ENCODE measurements around the gene UBAC1.
"Not testable (repeated sequence)": the region's sequence is repeated elsewhere in the genome, so short reads cannot be mapped to it uniquely, and the experiment has no call there.

The UBAC1 gene

GRCh38 chr9:135943604-135944003 is 17.6 kb downstream of the UBAC1 start:
- not testable (repeated sequence) for DNase-seq (ENCODE audit: low read depth in 1 of 2, low spot score in 1 of 2)

GRCh38 chr9:135941288-135941995 is 19.7 kb downstream of the UBAC1 start:
- DNase-seq (ENCODE audit: low read depth in 1 of 2, low spot score in 1 of 2): no peak

- DNase-seq (ENCODE audit: low read depth in 1 of 2, low spot score in 1 of 2): no peak
These were observed 21.6 kb downstream of the UBAC1 start for GRCh38 chr9:135939351-135940265.

GRCh38 chr9:135937521-135938489 is 23.4 kb downstream of the UBAC1 start:
- no peak for DNase-seq (ENCODE audit: low read depth in 1 of 2, low spot score in 1 of 2)

- no peak for DNase-seq (ENCODE audit: low read depth in 1 of 2, low spot score in 1 of 2)
These were observed 28.1 kb downstream of the UBAC1 start for GRCh38 chr9:135933114-135933513.

DNA sequence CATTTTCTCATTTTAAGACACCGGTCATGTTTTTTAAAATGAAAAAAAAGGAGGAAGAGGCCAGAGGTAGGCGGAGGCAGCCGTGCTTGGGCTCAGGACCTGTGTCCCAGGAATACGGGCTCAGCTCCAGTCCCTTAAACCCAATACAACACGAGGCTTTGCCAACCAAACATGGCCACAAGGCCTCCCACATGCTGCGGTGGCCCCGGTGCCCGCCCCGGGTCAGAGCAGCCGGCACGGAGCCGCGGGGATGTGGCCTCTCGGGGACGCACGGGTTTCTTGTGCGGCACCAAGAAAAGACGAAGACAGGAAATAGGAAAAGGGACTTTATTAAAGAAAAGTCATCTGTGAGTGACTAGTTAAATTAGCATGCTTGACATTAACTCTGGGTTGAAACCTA is 28.5 kb downstream of the UBAC1 start:
- no peak for DNase-seq (ENCODE audit: low read depth in 1 of 2, low spot score in 1 of 2)

- DNase-seq (ENCODE audit: low read depth in 1 of 2, low spot score in 1 of 2): no peak
These were observed 29.8 kb downstream of the UBAC1 start for GRCh38 chr9:135931349-135931820.

DNA sequence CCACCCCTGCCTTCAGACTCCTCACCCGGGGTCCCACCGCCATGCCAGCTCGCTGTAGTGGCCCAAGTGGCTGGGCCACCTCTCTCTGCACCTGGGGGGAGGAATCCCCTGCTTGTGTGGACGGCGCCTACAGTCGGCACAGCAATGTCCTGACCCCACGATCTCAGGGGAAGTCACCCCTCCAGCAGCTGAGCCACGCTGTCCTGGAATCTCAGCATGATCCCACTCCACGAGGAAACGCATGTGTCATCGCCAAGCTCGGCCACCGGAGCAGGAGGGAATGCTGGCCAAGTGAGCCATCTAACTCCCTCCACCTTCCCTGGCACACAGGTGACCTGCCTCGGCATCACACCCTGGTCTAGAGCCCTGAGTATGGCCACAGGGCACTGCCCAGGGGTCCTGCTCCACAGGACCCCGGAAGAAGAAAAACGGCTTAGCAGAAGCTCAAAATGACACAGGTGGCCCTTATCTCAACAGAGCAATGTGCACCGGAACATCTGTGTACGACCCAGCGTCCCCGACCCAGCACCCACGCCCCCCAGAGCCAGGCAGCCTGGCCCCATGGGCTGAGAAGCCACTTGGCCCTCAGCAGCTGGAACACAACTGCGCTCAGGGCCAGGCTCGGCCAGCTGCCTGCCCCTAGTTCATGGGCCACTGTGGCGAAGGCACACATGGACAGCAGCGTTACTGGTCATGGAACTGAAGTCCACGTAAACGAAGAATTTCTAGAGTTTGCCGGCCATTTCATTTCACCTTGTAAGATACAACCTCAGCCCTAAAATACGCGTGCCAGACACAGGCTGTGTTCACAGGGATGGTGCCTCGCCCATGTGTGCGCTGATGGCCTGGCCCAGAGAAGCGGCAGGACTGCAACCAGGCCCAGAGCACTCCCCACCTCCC is 30.5 kb downstream of the UBAC1 start:
- DNase-seq (ENCODE audit: low read depth in 1 of 2, low spot score in 1 of 2): no peak

DNA sequence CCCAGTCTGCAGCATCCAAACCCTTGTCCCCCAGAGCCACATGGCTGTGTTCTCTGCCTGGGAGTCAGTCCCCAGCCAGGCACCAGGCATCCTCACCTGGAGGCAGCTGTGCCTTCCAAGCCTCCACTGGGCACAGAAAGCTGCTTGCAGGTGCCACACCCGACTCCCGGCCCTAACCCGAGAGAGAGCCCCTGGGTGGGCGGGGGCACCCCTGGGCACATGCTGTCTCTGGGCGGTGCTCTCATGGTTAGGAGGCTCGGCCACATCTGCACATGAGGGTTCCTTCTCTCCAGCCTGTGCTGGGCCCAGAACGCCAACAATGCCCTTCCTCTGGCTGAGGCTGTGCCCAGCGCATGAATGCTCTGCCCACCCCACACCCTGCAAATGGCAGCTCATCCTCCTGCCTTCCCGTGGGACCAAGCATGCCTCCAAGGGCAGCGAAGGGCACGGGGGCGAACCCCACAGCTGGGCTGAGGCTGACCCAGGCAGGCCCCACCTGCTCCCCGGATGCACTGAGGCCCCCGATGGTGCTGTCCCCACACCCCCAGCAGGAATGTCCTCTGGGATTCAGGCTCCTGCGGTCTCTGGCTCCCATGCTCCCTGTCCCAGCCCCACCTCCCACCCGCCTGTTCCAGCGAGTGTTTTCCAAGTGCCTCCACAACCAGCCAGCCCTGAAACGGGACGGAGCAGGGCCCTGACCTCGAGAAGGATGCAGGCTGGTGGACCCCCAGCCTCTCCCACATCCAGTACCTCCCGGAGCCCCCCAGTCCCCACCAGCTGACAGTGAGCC is 31.3 kb downstream of the UBAC1 start:
- no peak for DNase-seq (ENCODE audit: low read depth in 1 of 2, low spot score in 1 of 2)

DNA sequence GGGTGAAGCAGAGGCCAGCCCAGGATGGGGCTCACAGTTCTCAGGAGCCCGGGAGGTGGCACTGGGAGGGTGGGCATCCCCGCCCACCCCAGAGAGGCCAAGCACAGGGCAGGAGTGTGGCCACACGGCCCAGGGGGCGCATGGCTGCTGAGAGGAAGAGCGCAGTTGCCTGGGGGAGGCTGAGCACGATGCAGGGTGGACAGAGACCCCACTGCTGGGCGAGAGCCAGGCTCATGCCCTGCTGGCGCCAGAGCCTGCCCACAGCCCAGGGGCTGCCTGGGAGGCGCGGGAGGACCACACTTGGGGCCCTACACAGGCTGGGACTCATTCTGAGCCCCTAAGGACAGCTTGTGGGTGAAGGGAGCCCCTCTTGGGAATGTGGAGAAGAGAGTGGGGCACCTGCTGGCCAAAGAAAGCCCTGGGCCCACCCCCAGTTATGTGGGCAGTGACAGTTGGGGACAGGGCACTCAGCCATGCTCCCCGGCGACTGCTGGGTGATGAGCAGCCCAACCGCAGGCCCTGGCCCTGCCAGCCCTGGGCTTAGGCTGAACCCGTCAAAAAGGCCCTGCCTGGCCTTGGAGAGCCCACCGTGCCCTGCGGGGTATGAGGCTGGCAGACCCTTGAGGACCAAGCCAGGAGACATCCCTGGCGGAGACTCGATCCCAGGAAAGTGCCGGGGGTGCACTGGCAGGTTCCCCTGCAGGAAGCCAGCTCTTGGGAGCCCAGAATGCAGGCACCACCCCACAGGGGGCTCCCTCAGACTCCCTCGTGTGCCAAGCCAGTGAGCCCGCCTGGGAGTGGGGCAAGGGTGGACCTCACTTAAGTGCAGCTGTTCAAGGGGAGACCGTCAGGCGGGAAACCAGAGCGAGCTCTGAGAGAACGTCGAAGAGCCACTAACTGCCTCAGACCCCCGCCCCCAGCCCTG is 32.2 kb downstream of the UBAC1 start:
- no peak for DNase-seq (ENCODE audit: low read depth in 1 of 2, low spot score in 1 of 2)

DNA sequence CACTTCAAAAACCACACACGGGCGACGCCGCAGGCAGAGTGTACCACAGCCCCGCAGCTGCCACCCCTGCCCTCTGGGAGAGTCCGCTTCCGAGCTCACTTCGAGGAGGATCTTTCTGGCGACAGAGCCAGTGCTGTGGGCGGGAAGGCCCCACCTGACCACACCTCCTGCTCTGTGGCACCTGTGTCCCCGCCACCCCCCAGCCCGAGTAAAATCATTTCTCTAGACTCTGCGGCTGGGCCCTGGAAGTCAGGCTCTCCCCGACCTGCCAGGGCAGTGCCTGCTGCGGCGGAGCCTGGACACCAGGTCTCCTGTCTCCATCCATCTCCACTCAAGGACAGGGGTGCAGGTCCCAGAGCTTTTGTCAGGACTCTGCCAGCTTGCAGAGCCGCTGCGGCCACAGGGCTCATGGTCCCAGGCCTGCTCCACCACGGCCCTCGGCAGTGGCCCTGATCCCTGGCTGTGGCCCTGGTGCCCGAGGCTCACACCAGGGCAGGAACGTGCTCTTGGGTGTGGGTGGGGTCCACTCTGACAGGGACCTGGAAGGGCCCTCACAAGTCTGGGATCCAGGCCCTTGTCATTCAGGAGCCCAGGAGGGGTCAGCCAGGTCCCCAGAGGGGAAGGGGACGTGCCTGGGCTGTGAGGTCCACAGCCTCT is 33.0 kb downstream of the UBAC1 start:
- DNase-seq (ENCODE audit: low read depth in 1 of 2, low spot score in 1 of 2): no peak

- no peak for DNase-seq (ENCODE audit: low read depth in 1 of 2, low spot score in 1 of 2)
These were observed 33.8 kb downstream of the UBAC1 start for GRCh38 chr9:135927195-135928013.

- peak in 1 of 2 donors; percentile 41 for DNase-seq (ENCODE audit: low read depth in 1 of 2, low spot score in 1 of 2)
These were observed 34.6 kb downstream of the UBAC1 start for GRCh38 chr9:135926402-135927194.

- peak in 1 of 2 donors; percentile 40 for DNase-seq (ENCODE audit: low read depth in 1 of 2, low spot score in 1 of 2)
These were observed 35.6 kb downstream of the UBAC1 start for GRCh38 chr9:135925496-135926133.

- DNase-seq (ENCODE audit: low read depth in 1 of 2, low spot score in 1 of 2): no peak
These were observed 36.4 kb downstream of the UBAC1 start for GRCh38 chr9:135924628-135925338.

Measured in stimulated activated CD4-positive, alpha-beta T cell treated with anti-CD3 and anti-CD28 coated beads, Interleukin-15, amount 100 ng/mL, for 1 hour (primary cell).